Measurements from ENCODE around the gene GNAZ. TPM values are rescaled to one million over a fixed set of nuclear protein-coding genes. Genes with fewer than 3 reads are reported as not detected.

Gene GNAZ
- total and polyA plus RNA-seq, 2 donors (not counting 1 experiment from before 2014, with no cell fraction given): 2.8 to 9.1 TPM

DNA sequence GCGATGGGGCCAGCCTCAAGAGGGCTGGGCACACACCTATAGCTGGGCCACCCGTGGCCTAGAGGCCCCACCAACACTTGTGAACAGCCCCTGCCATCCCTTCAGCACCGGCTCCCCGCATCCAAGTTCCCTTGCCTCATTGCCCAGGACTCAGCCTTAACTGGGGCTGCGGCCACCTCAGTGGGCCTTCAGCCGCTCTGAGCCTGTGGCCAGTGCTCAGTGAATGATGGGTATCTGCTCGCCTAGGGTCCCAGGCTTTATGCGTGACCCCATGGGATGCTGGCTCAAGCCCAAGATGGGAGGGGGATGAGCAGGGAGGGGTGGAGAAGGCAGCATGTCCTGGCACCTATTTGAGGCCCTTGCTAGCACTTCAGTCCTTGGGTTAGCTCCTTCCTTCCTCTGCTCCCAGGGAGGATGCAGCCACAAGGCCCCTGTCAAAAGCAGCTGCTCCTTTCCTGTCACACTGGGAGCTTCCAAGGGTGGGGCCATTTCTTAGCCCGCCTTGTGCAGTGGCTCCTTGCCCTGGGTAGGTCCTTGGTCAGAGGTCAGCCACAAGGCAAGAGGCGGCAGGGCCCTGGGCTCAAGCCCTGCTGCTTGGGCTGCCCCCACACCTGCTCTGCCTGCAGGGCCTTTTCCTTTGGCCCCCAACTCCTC, 31.8 kb downstream of the GNAZ start:
- Histone ChIP-seq H3K36me3 (replicated peaks in 1 of 2; ENCODE audit: control extremely low read depth in 1 of 2, control insufficient read depth in 1 of 2, extremely low read depth in 1 of 2, insufficient read depth in 2 of 2, low read length in 1 of 2) (no peaks in the 10 kb centered on the region), H3K9me3 (ENCODE audit: control extremely low read depth in 1 of 3, control insufficient read depth in 2 of 3, insufficient read depth in 1 of 3, low read length in 2 of 3) (no peaks in the 10 kb centered on the region), H3K9ac (ENCODE audit: low read length) (no peak overlapping the region), H3K27me3 (replicated peaks in 1 of 4; ENCODE audit: control extremely low read depth in 1 of 4, control insufficient read depth in 3 of 4, insufficient read depth in 4 of 4, low read length in 3 of 4) (no peaks in the 10 kb centered on the region), H3K4me3 (ENCODE audit: control extremely low read depth in 1 of 5, extremely low read depth in 1 of 5, insufficient read depth in 1 of 5, low read depth in 2 of 5, low read length in 4 of 5) (no peak overlapping the region), H3K79me2 (ENCODE audit: control insufficient read depth, insufficient read depth, low read length) (no peaks in the 10 kb centered on the region), H3K4me2 (replicated peaks; ENCODE audit: low read depth, low read length, poor library complexity, severe bottlenecking) (no peak overlapping the region), H2AFZ (ENCODE audit: insufficient read depth, low read depth, low read length, poor library complexity, severe bottlenecking) (no peak overlapping the region), H3K27ac (ENCODE audit: low read length in 2 of 2) (no peak overlapping the region), H4K20me1 (ENCODE audit: control insufficient read depth, insufficient read depth, low read length, poor library complexity, severe bottlenecking) (no peaks in the 10 kb centered on the region), H3K4me1 (ENCODE audit: control insufficient read depth in 2 of 2, insufficient read depth in 2 of 2, low read length in 2 of 2) (no peaks in the 10 kb centered on the region)
- Mint-ChIP-seq H3K4me3 (no peak overlapping the region), H3K4me1 (no peaks in the 10 kb centered on the region), H3K27ac (no peak overlapping the region), H3K27me3 (no peaks in the 10 kb centered on the region), H3K9me3 (ENCODE audit: insufficient read depth) (no peaks in the 10 kb centered on the region)
- POLR2A ChIA-PET: no interaction called here
- TF ChIP-seq CTCF (IDR thresholded peaks at IDR 0.05) (no peak), EZH2 (IDR thresholded peaks at IDR 0.05; ENCODE audit: borderline replicate concordance, insufficient read depth, low read depth, low read length, poor library complexity, severe bottlenecking) (no peak)
- intact Hi-C loops (cut with micrococcal nuclease): no loop called here
- WGBS (ENCODE audit: insufficient coverage): 92% methylated on average over 8 of the region's 10 CpGs
- ATAC-seq (ENCODE audit: low read depth) (no peak), DNase-seq (no peak)
- CTCF ChIA-PET: no interaction called here

GRCh38 chr22:23102776-23103175, 32.5 kb downstream of the GNAZ start:
- H3K4me3 ChIP-seq (ENCODE audit: control extremely low read depth in 1 of 5, extremely low read depth in 1 of 5, insufficient read depth in 1 of 5, low read depth in 2 of 5, low read length in 4 of 5): no peak overlapping the region
- WGBS (ENCODE audit: insufficient coverage): 75% methylated on average over 3 of the region's 3 CpGs
- POLR2A ChIA-PET: interaction anchor here (0.6 kb wide), 1 partner anchor 43 kb away, joined by 7 read pairs; the partner anchor contains the start of gene RAB36
- Mint-ChIP-seq H3K4me1 (peaks cover 3% of the 10 kb centered on the region), H3K27ac (no peak overlapping the region), H3K27me3 (no peaks in the 10 kb centered on the region), H3K4me3 (no peak overlapping the region), H3K9me3 (ENCODE audit: insufficient read depth) (no peaks in the 10 kb centered on the region)
- no peaks in the 10 kb centered on the region for H3K79me2 ChIP-seq (ENCODE audit: control insufficient read depth, insufficient read depth, low read length)
- intact Hi-C loops (cut with micrococcal nuclease): no loop called here
- no peaks in the 10 kb centered on the region for H3K9me3 ChIP-seq (ENCODE audit: control extremely low read depth in 1 of 3, control insufficient read depth in 2 of 3, insufficient read depth in 1 of 3, low read length in 2 of 3)
- no peak overlapping the region for H3K27ac ChIP-seq (ENCODE audit: low read length in 2 of 2)
- TF ChIP-seq CTCF (IDR thresholded peaks at IDR 0.05): no peak
- TF ChIP-seq EZH2 (IDR thresholded peaks at IDR 0.05; ENCODE audit: borderline replicate concordance, insufficient read depth, low read depth, low read length, poor library complexity, severe bottlenecking): no peak
- H3K9ac ChIP-seq (ENCODE audit: low read length): no peak overlapping the region
- CTCF ChIA-PET: no interaction called here
- H3K4me1 ChIP-seq (ENCODE audit: control insufficient read depth in 2 of 2, insufficient read depth in 2 of 2, low read length in 2 of 2): no peaks in the 10 kb centered on the region
- H3K4me2 ChIP-seq (replicated peaks; ENCODE audit: low read depth, low read length, poor library complexity, severe bottlenecking): no peak overlapping the region
- DNase-seq (no peak), ATAC-seq (ENCODE audit: low read depth) (no peak)
- no peaks in the 10 kb centered on the region for H3K36me3 ChIP-seq (replicated peaks in 1 of 2; ENCODE audit: control extremely low read depth in 1 of 2, control insufficient read depth in 1 of 2, extremely low read depth in 1 of 2, insufficient read depth in 2 of 2, low read length in 1 of 2)
- H3K27me3 ChIP-seq (replicated peaks in 1 of 4; ENCODE audit: control extremely low read depth in 1 of 4, control insufficient read depth in 3 of 4, insufficient read depth in 4 of 4, low read length in 3 of 4): no peaks in the 10 kb centered on the region
- no peak overlapping the region for H2AFZ ChIP-seq (ENCODE audit: insufficient read depth, low read depth, low read length, poor library complexity, severe bottlenecking)
- H4K20me1 ChIP-seq (ENCODE audit: control insufficient read depth, insufficient read depth, low read length, poor library complexity, severe bottlenecking): no peaks in the 10 kb centered on the region

Measured in B cell (primary cell).